HG02884 (cell line): ENCODE results near the gene NCKAP5.

ENCODE experiments used
- ATAC-seq: cut with Tn5 transposase; IDR thresholded peaks from one replicate; pipeline ENCODE4 v1.9.1; 2021; ENCODE audit warnings: mild to moderate bottlenecking, moderate library complexity; ENCODE audit not compliant: unreplicated experiment

The NCKAP5 gene

DNA sequence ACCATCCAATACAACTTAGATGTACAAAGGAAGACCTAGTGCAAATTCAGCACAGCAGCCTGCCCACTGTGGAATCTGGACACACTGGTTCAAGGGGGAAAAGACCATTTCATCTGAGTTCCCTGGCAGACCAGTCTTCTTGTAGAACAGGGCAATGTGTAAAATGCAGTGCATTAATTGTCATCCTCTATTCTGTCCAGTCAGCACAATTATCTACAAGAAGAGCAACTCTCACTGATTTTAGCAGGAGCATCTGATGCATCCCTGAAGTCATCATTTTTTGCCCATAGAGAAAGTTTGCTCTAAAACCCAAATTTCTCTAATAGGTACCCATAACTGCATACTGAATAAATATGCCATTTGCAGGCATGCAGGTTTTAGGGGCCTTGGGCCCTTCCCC lies 816.4 kb downstream of the NCKAP5 start:
- ATAC-seq: no peak

DNA sequence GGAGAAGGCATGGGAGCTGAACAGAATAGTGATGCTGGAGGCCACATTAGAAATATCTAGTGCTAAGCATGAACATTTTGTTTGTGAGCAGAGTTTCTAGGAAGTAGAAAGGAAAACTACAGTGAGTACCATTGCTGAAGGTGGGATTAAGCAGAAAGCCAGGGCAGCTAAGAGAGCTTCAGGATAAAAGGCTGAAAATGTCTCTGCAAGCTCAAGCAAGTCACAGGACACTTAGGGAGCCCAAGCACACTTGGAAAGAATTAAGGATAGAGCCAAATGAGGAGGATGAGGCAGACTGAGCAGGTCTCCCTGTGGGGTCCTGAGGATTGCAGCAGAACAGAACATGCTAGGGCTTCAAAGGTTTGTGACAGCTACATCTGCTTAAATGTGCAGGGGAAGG lies 817.7 kb downstream of the NCKAP5 start:
- no peak for ATAC-seq

DNA sequence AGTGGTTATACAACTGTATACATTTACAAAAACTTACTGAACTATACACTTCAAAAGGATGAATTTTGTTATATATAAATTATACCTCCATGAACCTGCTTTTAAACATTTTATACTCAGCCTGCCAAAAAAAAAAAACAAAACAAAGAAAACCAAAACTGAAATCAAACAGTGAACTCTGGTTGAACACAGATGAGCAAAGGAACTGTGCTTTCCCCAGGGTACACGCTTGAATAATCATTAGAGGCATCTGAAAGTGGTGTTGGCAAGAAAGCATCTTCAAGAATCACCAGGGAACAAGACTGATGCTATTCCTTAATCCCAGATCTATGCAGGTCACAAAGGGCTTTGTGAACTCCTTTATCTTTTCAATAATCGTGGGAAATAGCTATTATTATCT lies 821.2 kb downstream of the NCKAP5 start:
- no peak for ATAC-seq

DNA sequence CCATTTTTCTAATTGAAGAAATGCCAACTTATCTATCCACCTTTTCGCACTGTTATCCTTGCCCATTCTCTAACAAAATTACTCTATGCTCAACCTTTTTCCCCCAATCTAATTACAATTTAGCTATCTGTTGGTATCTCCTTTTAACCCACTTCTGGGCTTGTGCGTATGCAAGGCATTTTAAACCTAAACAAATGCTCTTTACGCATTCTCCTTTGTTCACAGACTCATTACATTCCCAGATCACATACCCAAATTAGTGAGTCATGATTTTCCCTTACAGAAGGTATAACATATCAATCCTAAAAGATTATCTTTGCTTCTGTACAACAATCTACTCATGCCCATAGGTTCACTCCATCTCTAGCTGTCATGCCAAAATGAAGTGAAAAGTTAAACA lies 826.5 kb downstream of the NCKAP5 start:
- ATAC-seq: no peak

DNA sequence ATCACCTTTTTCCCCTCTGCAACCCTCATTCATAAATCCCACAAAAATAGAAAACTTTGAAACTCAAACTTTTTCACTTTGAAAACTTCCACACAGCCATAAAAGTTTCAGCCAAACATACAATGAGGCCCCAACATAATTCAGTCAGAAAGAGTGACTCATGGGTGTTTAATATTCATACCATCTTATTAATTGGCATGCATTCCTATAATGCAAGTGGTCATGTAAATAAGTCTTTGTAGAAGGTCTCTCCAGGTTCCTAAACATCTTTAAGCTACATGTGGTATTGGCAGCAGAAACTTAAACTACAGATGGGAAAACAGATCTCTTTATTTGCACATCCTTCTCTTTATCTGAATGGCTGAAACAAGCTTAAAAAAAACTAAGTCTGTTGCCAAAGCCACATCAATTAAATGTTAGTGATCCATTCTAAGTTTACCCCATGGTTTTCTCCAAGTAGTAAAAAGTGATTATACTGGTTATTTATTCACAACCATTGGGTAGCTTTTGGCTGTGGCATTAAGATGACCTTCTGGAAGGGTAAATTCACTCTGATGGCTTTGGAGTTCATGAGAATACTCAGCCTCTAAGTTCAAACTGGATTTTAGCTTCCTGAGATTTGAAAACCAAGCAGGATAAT lies 828.1 kb downstream of the NCKAP5 start:
- ATAC-seq: no peak

DNA sequence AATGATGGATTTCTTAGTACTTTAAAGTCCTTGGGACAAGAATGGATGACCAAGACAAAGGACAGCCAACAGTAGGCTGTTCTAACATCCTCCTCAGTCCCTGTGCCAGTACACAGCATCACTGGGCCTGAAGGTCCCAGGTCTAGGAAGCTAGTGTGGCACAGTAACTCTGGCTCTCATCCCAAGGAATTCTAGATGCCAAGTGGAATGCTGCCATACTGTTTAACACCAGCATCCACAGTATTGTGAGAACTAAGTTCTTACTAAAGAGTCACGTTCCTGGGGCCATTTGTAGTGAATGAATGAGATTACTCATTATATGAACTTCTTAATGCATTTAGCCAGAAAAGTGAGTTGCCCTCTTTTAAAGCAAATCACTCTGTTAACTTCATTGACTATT lies 830.0 kb downstream of the NCKAP5 start:
- ATAC-seq: no peak

DNA sequence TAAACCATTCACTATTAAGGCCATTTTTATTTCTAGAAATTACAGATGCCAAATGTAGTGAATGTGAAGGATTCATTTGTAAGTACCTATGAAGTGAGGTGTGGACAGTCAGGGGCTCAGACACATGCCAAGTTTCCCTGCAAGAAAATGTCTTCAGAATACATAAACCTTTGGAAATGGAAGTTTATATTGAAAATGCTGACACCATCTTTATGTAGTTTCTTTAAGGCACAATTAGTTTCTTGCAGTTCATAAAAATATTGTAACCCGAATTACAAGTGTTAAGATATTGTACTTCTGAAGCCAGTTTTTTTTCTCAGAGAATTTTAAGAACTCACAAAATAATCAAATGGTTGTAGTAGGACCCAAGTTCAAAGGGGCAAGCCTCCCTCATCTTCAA lies 832.2 kb downstream of the NCKAP5 start:
- no peak for ATAC-seq

DNA sequence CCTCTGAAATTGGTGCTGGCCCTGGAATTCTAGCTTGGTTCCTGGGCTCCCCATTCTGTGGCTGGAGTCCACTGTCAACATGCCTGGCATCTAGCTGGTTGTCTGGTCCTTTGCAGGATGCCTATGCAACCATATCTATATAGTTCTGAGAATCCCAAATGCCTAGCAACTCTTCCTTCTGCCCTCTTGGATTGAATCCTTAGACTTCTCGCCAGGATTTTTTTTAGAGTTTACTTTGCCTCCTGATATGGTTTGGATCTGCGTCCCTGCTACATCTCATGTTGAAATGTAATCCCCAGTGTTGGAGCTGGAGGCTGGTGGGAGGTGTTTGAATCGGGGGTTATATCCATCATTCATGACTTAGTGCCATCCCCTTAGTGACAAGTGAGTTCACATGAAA lies 833.3 kb downstream of the NCKAP5 start:
- no peak for ATAC-seq

DNA sequence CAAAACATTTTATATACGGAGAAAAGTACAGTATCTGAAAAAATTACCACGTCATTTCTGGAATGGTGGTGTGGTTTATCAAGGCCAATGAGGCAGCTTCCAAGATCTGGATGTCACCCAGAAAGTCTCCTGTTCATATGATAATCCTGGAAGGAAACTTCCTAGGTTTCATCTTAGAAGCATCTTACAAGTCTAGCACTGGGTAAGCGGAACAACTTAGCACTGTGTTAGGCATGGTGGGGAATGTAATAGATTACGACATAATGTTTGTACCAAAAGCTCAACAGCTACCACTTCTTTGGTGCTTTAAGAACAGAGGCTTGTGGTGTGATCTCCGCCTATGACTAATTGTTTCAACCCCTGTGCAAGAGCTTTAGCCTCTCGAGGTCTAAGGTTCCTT lies 835.2 kb downstream of the NCKAP5 start:
- ATAC-seq: no peak

DNA sequence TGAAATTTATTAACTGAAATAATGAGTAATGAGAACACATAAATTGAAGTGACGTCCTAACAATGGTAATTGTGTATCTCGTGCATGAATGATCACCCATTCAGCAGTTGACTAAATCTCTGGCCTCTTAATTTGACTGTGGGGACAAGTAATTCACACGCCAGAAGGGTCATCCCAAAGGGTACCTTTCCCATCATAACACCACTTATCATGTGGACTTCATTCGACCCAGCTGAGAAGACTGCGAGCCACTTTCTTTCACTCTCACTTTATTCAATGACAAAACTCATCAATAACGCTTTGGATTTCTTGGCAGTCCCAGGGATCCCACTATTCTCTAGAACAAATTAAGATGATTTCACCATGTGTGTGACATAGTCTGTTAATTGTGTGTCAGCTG lies 835.6 kb downstream of the NCKAP5 start:
- ATAC-seq: no peak

DNA sequence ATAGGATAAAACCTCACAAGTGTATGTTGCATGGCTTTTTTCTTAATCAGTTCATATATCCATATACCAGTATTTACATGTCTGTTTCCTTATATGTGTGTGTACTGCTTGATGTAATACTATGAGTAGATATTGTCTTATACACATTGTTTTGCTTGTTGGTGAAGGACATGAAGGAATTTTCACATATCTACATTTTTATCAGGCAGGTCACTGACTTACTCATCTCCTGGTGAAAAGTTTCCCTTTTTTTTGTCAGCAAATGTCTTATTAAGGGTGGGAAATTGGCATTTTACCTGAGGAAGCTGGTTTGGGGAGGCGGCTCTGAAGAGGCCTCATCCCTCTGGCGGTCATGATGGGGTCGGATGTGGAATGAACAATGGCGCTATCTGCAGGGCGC lies 836.8 kb downstream of the NCKAP5 start:
- ATAC-seq: no peak

DNA sequence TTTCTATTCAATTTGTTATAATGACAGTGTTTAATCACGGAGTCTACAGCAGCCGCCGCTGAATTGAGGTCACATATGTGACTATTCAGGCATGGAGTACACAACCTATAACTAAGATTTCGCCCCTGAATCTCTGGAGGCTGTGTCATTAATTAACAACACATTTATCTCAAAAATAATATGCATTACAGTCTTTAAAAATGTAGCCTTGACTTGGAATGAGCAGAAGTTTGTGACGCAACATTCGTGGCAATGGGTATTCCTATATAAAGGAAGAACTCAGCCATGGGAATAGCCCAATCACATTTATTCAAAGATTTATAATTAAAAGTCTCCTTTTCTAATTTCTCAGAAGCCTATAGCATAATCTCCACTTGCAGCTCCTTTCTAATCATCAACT lies 837.7 kb downstream of the NCKAP5 start:
- no peak for ATAC-seq

DNA sequence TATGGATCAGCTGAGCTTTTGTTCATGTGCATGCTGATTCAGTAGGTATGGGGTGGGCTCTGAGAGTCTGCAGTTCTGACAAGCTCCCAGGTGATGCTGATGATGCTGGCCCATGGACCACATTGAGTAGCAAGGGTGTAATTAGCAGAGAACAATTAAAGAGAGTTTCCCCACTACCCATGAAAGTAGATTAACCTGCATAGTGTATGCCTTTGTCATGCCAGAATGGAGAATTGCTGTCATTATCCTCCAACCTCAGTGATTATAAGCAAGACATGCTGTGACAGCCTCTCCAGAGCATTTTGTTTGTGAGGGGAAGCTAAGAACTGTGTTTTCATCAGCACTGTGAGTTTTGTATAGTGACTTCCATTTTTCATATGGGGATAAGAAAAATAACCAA lies 838.7 kb downstream of the NCKAP5 start:
- ATAC-seq: no peak

DNA sequence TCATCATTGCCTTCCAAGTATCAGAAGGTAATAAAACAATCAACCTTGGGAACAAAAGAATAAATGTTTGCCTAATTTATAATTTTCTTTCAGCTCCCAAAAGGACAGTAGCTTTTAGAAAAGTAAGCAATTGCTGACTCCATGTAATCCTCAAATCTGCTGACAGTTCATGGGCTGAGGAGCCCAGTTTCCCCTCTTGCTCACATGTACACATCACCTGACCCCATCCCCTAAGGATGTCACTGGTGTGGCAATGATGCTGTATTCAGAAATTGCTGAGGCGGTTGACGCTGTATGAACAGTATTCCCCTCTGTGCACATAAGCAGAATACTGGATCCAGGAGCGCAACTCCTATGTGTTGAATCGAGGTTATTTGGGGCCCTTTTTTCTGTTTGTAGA lies 842.1 kb downstream of the NCKAP5 start:
- ATAC-seq: no peak

DNA sequence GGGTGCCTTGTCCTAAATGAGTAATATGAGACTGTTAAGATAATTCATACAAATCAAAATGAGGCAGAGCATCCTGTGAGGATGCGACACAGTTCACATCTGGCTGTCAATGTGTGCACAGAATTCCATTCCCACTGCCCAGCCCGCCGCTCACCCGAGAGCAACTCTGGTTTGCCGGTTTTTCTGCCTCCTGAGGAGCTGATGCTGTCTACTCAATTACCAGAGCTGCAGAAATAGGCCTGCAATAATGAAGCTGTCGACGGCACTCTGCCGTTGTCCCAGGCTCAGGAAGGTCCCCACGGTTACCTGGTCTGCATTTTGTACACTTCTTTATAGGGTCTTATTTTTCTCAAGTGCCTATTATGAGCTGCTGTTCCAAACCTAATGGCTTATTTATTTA lies 842.5 kb downstream of the NCKAP5 start:
- no peak for ATAC-seq

DNA sequence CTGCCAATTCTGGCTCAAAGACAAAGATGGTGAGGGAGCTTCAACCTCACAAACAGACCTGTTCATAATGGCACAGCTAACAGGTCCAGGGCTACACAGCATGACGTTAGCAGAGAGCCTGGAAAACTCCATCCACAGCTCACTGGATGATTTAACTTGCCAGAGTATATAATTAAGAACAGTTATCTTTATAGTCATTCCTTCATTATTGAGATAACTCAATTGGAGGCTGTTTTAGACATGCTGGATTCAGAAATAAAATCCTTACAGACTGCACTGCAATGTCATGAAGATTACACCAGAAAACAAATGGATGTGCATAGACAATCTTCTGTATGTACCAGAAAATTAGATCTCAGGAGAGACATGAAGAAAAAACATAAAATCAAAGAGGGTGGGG lies 843.1 kb downstream of the NCKAP5 start:
- ATAC-seq: no peak

DNA sequence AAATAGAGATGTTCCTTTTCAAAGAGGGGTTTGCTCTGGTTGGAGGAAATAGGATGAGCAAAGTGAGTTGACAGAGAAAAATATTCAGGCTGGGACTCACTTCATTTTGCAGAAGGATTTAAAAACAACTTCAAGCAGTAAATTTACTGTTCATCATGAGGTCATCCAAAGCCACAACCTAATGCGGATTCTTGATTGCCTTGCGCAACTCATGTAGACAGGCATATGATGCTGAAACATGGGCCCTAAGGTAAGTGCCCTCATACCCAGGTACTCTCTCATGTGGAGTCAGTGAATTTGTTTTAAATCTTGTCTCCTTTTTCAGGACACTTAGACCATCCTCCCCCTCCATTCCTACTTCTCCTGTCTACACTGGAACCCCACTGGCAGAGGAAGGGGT lies 846.3 kb downstream of the NCKAP5 start:
- ATAC-seq: no peak

DNA sequence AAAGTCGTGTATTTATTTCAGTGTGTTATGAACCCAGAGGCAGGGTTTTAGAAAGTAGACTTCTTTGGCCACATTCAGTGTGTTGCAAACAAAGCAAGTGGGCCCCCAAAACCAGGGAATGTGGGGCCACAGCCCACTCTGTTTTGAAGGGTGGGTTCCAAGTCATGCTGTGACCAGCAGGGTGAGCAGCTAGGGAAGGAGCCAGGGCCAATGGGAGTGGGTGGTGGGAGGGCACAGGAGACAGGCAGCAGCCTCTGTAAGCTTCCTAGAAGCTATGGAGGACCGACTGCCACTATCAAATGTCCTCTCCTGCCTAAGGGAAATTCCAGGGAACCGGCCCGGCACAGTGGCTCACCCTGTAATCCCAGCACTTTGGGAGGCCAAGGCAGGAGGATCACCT lies 847.9 kb downstream of the NCKAP5 start:
- ATAC-seq: no peak

DNA sequence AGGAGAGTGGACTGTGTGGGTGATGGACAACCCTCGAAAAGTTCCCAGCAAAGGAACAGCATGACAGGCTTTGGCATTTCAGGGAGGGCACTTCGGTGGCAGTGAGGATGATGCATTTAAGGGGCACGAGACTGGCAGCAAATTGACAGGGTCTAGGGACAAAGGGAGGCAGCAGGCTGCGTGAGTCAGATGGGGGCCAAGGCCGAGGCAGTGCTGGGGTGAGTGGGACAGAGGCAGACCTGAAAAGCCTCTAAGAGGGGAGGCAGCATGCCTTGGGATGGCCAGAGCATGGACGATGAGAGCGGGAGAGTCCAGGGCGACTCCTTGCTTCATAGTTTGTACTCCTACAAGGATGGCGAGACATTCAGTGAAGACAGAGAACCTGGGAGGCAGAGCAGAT lies 848.8 kb downstream of the NCKAP5 start:
- ATAC-seq: no peak

DNA sequence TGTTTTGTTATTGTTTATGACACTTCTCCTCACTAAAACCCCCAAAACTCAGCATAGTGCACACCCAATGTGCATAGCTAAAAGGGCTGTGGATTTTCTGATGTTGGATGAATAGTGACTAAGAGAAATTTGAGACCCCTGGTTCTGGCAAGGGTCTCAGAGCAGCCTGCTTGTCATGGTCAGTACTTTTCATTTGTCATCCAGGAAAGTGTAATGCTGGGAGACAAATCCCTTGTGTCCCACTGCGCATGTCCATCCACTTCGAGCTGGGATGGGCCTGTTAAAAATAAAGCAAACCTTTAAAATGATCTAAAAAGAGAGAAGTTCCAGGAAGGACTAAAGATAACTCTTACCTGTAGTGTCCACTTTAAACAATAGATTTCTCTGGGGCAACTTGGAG lies 851.3 kb downstream of the NCKAP5 start:
- no peak for ATAC-seq

DNA sequence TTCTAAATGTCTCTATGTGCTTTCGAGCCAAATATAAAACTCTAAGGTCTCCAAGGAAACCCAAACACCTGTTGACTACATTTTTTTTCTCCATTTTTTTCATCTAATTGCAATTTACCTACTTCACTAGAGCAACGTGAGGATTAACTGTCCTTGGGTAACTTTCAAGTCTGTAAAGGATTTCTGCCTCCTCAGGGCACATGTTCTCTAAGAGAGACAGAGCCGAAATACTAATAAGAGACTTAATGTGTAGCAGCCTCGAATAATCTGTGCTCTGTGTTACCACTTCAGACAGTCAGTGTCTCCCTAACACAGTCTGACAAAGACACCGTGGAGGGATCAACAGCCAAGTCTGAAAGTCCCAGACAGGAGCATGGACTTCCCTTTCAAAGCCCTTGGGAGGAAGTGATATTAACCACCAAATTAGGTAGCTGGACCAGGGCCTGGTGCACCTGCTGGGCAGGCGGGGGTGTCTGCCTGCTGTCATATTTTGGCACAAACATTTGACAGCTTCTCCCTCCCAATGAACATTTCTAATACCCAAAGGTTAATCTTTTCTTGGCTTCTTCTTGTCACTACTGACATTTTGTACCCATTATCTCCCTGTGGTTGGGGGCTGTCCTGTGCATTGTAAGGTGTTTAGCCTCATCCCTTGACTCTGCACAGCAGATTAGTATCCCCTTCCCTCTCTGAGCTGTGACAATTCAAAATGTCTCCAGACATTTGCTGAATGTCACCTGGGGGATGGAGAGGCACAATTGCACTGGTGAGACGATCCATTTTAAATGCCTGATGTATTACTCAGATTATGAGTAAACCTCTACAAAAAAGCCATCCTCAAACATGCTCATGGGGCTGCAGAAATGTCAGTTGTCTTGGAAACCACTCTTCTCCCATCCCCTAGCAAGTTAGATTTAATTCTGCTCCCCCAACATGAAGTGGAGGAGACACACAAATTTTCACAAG lies 852.6 kb downstream of the NCKAP5 start:
- no peak for ATAC-seq

DNA sequence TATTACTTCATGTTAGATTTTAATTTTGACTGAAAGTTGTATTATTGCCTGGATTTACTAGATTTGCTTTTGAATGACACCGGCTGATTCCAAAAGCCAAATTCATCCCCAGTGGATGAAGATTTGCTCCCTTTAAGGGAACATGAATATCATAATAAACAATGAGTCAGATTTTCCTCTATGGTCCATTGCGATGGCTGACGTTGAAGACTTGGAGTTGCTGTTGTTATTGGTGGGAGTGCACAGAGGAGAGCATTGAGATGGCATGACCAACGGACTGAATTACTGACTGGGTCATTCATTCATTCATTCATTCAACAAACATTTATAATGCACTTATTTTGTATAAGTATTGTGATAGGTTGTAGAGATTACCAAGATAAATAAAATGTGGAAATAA lies 864.9 kb downstream of the NCKAP5 start:
- ATAC-seq: no peak

DNA sequence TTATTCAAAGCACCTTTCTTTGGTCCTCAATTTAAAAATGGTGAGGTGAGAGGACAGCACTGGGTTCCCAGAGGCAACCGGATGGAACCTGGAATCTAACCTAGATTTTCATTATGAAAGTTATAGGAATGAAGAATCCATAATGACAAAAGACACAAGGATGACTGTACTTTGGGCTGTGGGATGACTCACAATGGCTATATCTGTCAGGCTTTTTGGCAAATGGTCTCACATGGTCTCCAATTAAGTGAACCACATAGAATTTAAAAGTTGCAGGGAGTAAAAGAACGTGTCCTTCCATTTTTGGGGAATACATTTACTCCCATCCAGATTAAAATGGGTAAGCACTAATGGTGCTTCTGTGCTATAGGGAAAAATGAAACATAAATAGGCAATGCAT lies 866.5 kb downstream of the NCKAP5 start:
- ATAC-seq: no peak
